GM18505 (cell line): ENCODE measurements around the gene RPTOR.

ENCODE experiments used
- ATAC-seq: cut with Tn5 transposase; IDR thresholded peaks from one replicate; pipeline ENCODE4 v1.9.1; 2021; ENCODE audit not compliant: unreplicated experiment
- POLR2A ChIP-seq: IDR thresholded peaks from 4 replicates; pipeline ENCODE4 v1.6.1; 2011; ENCODE audit warnings: borderline replicate concordance; ENCODE audit not compliant: insufficient read depth, insufficient read length; ENCODE audit errors: extremely low read depth

The RPTOR gene

DNA sequence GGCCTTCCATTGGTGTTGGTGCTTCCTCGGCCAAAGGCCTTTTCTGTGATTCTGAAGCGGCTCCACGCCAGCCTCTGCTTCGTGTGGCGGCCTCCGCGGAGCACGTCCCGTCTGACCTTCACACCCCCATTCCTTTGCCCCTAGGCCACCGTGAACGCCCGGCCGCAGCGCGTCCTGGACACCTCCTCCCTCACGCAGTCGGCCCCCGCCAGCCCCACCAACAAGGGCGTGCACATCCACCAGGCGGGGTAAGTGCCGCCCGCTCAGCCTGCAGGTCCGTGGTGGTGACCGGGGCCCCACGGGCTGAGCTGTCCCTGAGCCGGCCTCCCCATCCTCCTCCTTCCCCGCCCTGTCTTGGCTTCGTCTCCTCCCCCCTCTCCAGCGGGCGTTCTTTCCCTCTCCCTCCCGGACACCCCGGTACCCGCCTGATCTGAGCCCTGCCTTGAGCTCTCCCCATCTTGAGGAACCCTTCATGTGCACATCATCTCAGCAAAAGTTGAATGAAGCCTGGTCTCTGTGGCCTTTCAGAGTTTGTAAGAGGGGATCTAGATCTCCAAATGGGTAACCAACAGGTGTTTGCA lies 378.0 kb downstream of the RPTOR start:
- ATAC-seq = no peak
- TF ChIP-seq POLR2A = no peak

GRCh38 chr17:80923211-80924110 lies 378.8 kb downstream of the RPTOR start:
- no peak for ATAC-seq
- no peak for TF ChIP-seq POLR2A

DNA sequence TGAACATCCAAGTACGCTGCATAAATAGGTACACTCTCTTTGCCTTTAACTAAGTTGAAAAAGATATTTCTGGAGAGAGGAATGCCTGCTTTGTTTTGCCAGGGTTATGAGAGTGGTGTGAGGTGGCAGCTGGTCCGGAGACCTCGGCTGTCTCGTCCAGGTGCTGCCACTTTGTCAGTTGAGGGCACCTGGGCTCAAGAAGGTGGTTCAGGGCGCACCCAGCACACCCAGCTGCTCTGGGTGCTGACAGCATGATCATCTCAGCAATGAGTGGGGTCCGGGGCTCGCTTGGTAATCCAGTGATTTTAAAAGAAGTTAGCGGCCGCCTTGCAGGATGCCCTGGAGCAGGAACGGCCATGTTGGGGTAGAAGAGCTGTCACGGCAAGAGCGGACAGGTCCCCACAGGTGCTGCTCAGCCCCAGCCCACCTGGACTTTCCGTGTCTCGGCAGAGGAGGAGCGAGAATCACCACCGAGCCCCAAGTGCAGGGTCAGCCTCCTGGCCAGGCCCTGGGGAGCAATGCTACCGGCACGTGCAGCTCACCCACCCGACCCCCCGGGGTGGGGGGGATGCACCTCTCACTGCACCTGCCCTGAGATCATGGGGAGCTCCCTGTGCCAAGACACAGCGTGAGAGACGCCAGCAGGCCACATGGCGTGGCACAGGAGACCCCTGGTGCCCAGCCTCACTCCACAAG lies 379.6 kb downstream of the RPTOR start:
- no peak for ATAC-seq

DNA sequence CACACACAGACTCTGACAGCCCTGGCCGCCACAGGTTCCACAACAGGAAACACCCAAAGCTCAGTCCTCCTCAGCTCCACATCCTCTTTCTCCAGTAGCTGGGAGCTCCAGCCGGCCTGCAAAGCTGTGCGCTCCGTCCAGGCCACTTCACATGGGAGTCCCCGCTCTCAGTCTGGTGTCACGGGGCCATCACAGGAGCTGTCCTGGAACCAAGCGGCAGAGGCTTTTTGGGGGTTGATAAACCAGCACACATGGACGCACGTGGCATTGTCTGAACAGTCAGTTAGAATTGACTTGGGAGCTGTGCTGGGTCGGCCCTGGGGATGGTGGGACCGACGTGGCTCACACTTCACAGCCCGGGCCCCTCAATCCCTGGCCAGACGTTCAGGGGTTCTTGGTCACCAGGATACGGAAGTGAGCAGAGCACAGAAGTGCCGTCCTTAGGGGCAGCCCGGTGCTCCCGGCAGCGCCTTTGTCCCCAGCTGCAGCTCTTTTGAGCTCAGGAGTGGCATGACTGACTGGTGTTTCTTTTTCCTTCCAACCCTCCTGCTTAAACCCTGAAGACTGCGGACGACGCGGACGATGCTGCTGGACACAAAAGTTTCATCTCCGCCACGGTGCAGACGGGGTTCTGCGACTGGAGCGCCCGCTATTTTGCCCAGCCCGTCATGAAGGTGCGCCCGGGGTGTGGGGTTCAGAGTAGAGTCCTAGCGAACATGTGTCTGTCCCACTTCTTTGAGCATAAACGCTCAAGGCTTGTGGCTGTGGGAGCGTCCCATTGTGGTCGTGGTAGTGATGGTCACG lies 380.4 kb downstream of the RPTOR start:
- no peak for TF ChIP-seq POLR2A
- ATAC-seq = no peak

More for the DNA sequence above, 379.6 kb downstream of the RPTOR start:
- TF ChIP-seq POLR2A = no peak

DNA sequence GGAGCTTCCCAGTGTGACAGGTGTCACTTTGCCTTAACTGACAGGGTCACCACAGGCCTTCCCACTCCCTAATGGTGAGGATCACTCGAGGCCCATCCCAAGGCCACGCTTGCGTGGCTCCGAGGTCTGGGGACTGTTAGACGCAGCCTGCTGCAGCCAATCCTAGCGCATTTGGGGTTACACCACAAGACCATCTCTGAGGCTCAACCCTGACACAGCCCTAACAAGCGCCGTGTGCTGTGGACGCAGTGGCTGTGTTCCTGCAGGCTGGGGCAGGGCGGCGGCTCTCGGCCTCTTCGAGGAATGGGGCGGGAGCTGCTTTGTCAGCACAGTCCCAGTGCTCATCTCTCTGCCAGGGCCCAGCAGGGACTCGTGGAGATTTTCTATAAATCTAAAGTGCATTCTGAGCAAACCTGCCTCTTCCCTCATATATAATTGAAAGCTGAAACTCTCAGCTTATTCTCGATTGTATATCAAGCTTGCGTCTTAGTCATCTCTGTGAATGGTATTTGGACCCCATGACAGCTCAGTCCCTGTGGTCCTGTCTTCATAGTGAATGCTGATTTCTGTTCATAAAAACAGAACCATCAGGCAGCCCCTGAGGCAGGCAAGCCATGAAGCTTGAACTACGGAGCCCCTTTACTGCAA lies 381.2 kb downstream of the RPTOR start:
- TF ChIP-seq POLR2A = no peak
- ATAC-seq = no peak

DNA sequence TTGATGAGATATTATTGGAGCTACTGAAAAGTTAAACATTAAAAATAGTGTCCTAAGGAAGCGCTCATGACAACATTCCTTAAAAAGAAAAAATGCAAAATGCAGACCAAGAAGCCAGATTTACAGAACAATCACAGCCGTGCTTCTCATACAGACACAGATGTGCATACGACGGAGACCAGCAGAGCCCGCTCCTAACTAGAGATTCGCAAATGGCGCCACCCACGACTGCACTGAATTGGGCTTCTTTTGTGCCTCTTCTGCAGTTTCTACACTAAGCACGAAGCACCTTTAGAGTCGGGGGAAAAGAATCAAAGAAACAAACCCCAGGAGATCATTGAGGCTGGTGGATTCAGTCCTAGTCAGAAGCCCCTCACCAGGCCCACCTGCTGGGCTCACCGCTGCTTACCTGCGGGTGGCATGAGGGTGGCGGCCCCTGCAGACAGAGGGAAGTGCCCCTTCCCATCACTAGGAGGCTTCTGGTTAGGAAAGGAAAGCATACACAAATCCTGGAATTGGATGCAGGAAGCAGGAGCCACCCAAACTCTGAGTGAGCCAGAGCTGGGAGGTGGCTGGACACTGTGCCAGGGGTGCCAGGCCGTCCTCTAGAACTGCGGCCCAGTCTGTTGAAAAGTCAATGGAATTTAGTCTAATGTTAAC lies 382.1 kb downstream of the RPTOR start:
- ATAC-seq = no peak
- TF ChIP-seq POLR2A = no peak

DNA sequence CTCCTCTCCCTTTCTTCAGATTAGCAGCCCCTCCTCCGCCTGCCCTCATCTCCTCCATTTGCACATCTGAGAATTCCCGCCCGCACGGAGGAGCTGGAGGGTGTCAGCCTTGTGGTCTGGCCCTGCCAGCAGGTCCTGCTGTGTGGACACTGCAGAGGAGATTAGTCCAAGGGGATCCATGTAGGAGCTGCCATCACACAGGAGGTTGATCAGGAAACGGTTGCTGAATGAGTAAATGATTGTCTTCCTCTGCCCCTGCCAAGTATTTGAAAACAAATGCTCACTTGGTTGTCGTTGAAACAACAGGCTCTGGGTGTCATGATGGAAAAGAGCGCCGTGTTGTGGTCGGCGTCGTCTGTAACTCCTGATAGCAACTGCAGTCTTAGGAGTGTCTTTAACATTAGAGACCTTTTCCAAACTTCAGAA lies 383.2 kb downstream of the RPTOR start:
- no peak for ATAC-seq
- TF ChIP-seq POLR2A = no peak

GRCh38 chr17:80929449-80929848 lies 384.8 kb downstream of the RPTOR start:
- no peak for ATAC-seq
- TF ChIP-seq POLR2A = no peak

GRCh38 chr17:80930335-80931279 lies 386.0 kb downstream of the RPTOR start:
- no peak for TF ChIP-seq POLR2A
- no peak for ATAC-seq

GRCh38 chr17:80931421-80932265 lies 387.0 kb downstream of the RPTOR start:
- TF ChIP-seq POLR2A = no peak
- ATAC-seq = no peak
